ENCODE results near the gene GJB3. TPM values are rescaled to one million over a fixed set of nuclear protein-coding genes. Genes with fewer than 3 reads are reported as not detected.
"Not testable (repeated sequence)": the region's sequence is repeated elsewhere in the genome, so short reads cannot be mapped to it uniquely, and the experiment has no call there.

Gene GJB3
- total RNA-seq, 1 experiment from 2014 or later, result 74.8 TPM

DNA sequence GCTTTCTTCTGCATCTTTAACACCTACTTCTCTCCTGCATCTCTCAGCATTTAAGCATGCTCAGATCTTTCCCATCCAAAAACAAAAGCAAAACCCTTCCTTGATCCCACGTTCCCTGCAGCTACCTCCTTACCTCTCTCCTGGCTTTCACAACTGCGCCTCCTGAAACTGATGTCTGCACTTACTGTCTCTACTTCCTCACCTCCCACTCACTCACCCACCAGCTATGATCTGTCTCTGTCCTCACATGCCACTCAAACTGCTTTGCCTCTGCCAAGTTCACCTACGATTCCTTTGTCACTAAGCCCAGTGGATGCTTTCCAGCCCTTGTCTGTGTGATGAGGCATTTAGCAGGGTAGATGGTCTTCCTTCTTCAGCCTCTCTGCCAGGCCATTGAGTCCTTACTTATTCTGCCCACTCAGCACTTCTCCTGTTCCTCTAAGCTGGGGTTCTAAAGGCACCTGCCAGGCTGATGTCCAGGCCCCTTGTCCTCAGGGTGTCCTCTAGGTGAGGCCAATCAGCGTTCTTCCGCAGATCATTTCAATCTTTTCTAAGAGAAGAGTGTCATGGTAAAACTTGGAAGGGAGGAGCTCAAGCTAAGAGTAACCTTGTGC, 10.0 kb upstream of the GJB3 start:
- DNase-seq (ENCODE audit: unreplicated experiment), result peak; percentile 47
- TF ChIP-seq, protein P1, sequence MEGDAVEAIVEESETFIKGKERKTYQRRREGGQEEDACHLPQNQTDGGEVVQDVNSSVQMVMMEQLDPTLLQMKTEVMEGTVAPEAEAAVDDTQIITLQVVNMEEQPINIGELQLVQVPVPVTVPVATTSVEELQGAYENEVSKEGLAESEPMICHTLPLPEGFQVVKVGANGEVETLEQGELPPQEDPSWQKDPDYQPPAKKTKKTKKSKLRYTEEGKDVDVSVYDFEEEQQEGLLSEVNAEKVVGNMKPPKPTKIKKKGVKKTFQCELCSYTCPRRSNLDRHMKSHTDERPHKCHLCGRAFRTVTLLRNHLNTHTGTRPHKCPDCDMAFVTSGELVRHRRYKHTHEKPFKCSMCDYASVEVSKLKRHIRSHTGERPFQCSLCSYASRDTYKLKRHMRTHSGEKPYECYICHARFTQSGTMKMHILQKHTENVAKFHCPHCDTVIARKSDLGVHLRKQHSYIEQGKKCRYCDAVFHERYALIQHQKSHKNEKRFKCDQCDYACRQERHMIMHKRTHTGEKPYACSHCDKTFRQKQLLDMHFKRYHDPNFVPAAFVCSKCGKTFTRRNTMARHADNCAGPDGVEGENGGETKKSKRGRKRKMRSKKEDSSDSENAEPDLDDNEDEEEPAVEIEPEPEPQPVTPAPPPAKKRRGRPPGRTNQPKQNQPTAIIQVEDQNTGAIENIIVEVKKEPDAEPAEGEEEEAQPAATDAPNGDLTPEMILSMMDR (IDR thresholded peaks at IDR 0.05; ENCODE audit: unreplicated experiment), result no peak
- BruUV-seq (replicated peaks), result no TSS peak
- Mint-ChIP-seq H3K27ac (ENCODE audit: low read depth, unreplicated experiment) (no peak overlapping the region), H3K4me1 (ENCODE audit: insufficient read depth, unreplicated experiment) (no peaks in the 10 kb centered on the region), H3K9me3 (ENCODE audit: unreplicated experiment) (no peaks in the 10 kb centered on the region), H3K36me3 (ENCODE audit: insufficient read depth, unreplicated experiment) (no peaks in the 10 kb centered on the region), H3K4me3 (ENCODE audit: unreplicated experiment) (no peak overlapping the region), H3K27me3 (ENCODE audit: insufficient read depth, unreplicated experiment) (no peaks in the 10 kb centered on the region)
- intact Hi-C loops (cut with micrococcal nuclease), result no loop called here
- POLR2A ChIA-PET, result interaction anchor here (1.2 to 3.7 kb wide), 2 partner anchors 9 to 16 kb away, joined by 8 to 23 read pairs; partner anchors contain the start of genes GJB3 and GJB5
- CTCF ChIA-PET, result interaction anchor here (0.6 to 1.6 kb wide), 8 partner anchors 10 to 805 kb away, joined by 3 to 6 read pairs (median 3); partner anchors contain the start of genes GJB3, SMIM12 and ZMYM1

- Mint-ChIP-seq H3K9me3 (ENCODE audit: unreplicated experiment) (no peaks in the 10 kb centered on the region), H3K36me3 (ENCODE audit: insufficient read depth, unreplicated experiment) (no peaks in the 10 kb centered on the region), H3K4me3 (ENCODE audit: unreplicated experiment) (no peak overlapping the region), H3K4me1 (ENCODE audit: insufficient read depth, unreplicated experiment) (no peaks in the 10 kb centered on the region), H3K27me3 (ENCODE audit: insufficient read depth, unreplicated experiment) (no peaks in the 10 kb centered on the region), H3K27ac (ENCODE audit: low read depth, unreplicated experiment) (no peak overlapping the region)
- ChIA-PET POLR2A (interaction anchor here (1.2 to 3.7 kb wide), 3 partner anchors 9 to 17 kb away, joined by 7 to 23 read pairs (median 8); partner anchors contain the start of genes GJB3 and GJB5), CTCF (interaction anchor here (0.6 to 1.5 kb wide), 8 partner anchors 9 to 806 kb away, joined by 3 to 6 read pairs (median 3); partner anchors contain the start of genes GJB3, SMIM12 and ZMYM1)
- no peak for DNase-seq (ENCODE audit: unreplicated experiment)
- no TSS peak for BruUV-seq (replicated peaks)
- intact Hi-C loops (cut with micrococcal nuclease), result no loop called here
- TF ChIP-seq, protein P1 (IDR thresholded peaks at IDR 0.05; ENCODE audit: unreplicated experiment), result no peak
Measured at GRCh38 chr1:34771573-34772371, 9.2 kb upstream of the GJB3 start.

DNA sequence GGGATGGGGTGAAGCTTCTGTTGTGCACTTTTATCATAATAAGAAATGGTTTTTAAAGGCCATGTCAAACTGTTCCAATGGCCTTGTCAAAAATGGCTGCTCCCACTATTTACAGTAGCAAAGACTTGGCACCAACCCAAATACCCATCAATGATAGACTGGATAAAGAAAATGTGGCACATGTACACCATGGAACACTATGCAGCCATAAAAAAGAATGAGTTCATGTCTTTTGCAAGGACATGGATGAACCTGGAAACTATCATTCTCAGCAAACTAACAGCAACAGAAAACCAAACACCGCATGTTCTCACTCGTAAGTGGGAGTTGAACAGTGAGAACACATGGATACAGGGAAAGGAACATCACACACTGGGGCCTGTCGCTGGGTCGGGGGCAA, 7.9 kb upstream of the GJB3 start:
- intact Hi-C loops (cut with micrococcal nuclease); H3K4me3 Mint-ChIP-seq (ENCODE audit: unreplicated experiment); DNase-seq (ENCODE audit: unreplicated experiment); H3K36me3 Mint-ChIP-seq (ENCODE audit: insufficient read depth, unreplicated experiment); H3K27ac Mint-ChIP-seq (ENCODE audit: low read depth, unreplicated experiment); H3K4me1 Mint-ChIP-seq (ENCODE audit: insufficient read depth, unreplicated experiment); BruUV-seq (replicated peaks); H3K27me3 Mint-ChIP-seq (ENCODE audit: insufficient read depth, unreplicated experiment); H3K9me3 Mint-ChIP-seq (ENCODE audit: unreplicated experiment): not testable (repeated sequence)
- ChIA-PET POLR2A (interaction anchor here (0.9 to 1.4 kb wide), 2 partner anchors 18 to 19 kb away, joined by 3 to 7 read pairs; partner anchors contain the start of gene GJB5), CTCF (interaction anchor here (0.7 to 1.7 kb wide), 3 partner anchors 9 to 75 kb away, joined by 3 to 6 read pairs (median 3); no protein-coding TSS in a partner anchor)

GRCh38 chr1:34774957-34775356, 6.1 kb upstream of the GJB3 start:
- intact Hi-C loops (cut with micrococcal nuclease), result no loop called here
- no TSS peak for BruUV-seq (replicated peaks)
- POLR2A ChIA-PET, result no interaction called here
- Mint-ChIP-seq H3K9me3 (ENCODE audit: unreplicated experiment) (no peaks in the 10 kb centered on the region), H3K4me1 (ENCODE audit: insufficient read depth, unreplicated experiment) (peaks cover 22% of the 10 kb centered on the region), H3K4me3 (ENCODE audit: unreplicated experiment) (no peak overlapping the region), H3K27ac (ENCODE audit: low read depth, unreplicated experiment) (no peak overlapping the region), H3K27me3 (ENCODE audit: insufficient read depth, unreplicated experiment) (no peaks in the 10 kb centered on the region), H3K36me3 (ENCODE audit: insufficient read depth, unreplicated experiment) (no peaks in the 10 kb centered on the region)
- CTCF ChIA-PET, result no interaction called here
- TF ChIP-seq, protein P1 (IDR thresholded peaks at IDR 0.05; ENCODE audit: unreplicated experiment), result no peak
- DNase-seq (ENCODE audit: unreplicated experiment), result no peak

All from MCF 10A (cell line).